ENCODE data around the gene RPS6KA1.

Gene RPS6KA1

GRCh38 chr1:26533951-26534509 is 4.5 kb downstream of the RPS6KA1 start:
- DNase-seq (ENCODE audit: low read depth) = no peak

- DNase-seq (ENCODE audit: low read depth) = no peak
Observed at GRCh38 chr1:26535201-26535600, 5.6 kb downstream of the RPS6KA1 start.

- DNase-seq (ENCODE audit: low read depth) = no peak
Observed at GRCh38 chr1:26536081-26536480, 6.5 kb downstream of the RPS6KA1 start.

GRCh38 chr1:26536521-26536920 is 7.0 kb downstream of the RPS6KA1 start:
- no peak for DNase-seq (ENCODE audit: low read depth)

GRCh38 chr1:26537951-26538352 is 8.4 kb downstream of the RPS6KA1 start:
- DNase-seq (ENCODE audit: low read depth) = no peak

- peak; percentile 24 for DNase-seq (ENCODE audit: low read depth)
Observed at GRCh38 chr1:26538480-26539412, 9.2 kb downstream of the RPS6KA1 start.

- no peak for DNase-seq (ENCODE audit: low read depth)
Observed at GRCh38 chr1:26539722-26540121, 10.2 kb downstream of the RPS6KA1 start.

GRCh38 chr1:26540351-26540750 is 10.8 kb downstream of the RPS6KA1 start:
- DNase-seq (ENCODE audit: low read depth) = no peak

GRCh38 chr1:26541431-26541815 is 11.9 kb downstream of the RPS6KA1 start:
- DNase-seq (ENCODE audit: low read depth) = no peak

GRCh38 chr1:26541816-26542711 is 12.5 kb downstream of the RPS6KA1 start:
- DNase-seq (ENCODE audit: low read depth) = peak; percentile 52

GRCh38 chr1:26542771-26543451 is 13.3 kb downstream of the RPS6KA1 start:
- DNase-seq (ENCODE audit: low read depth) = no peak

- DNase-seq (ENCODE audit: low read depth) = no peak
Observed at GRCh38 chr1:26543462-26543861, 13.9 kb downstream of the RPS6KA1 start.

GRCh38 chr1:26544126-26544525 is 14.6 kb downstream of the RPS6KA1 start:
- DNase-seq (ENCODE audit: low read depth) = no peak

- no peak for DNase-seq (ENCODE audit: low read depth)
Observed at GRCh38 chr1:26545969-26546323, 16.4 kb downstream of the RPS6KA1 start.

GRCh38 chr1:26546375-26546774 is 16.8 kb downstream of the RPS6KA1 start:
- no peak for DNase-seq (ENCODE audit: low read depth)

GRCh38 chr1:26546819-26547218 is 17.3 kb downstream of the RPS6KA1 start:
- DNase-seq (ENCODE audit: low read depth) = no peak

- DNase-seq (ENCODE audit: low read depth) = no peak
Observed at GRCh38 chr1:26548841-26549240, 19.3 kb downstream of the RPS6KA1 start.

- DNase-seq (ENCODE audit: low read depth) = no peak
Observed at GRCh38 chr1:26550946-26551345, 21.4 kb downstream of the RPS6KA1 start.

- DNase-seq (ENCODE audit: low read depth) = no peak
Observed at GRCh38 chr1:26552720-26553119, 23.2 kb downstream of the RPS6KA1 start.

- no peak for DNase-seq (ENCODE audit: low read depth)
Observed at GRCh38 chr1:26553942-26554682, 24.6 kb downstream of the RPS6KA1 start.

- DNase-seq (ENCODE audit: low read depth) = no peak
Observed at GRCh38 chr1:26554781-26555180, 25.2 kb downstream of the RPS6KA1 start.
